Activated CD8-positive, alpha-beta T cell treated with anti-CD3 and anti-CD28 coated beads for 36 hours (primary cell): ENCODE measurements around the gene INPP5D. TPM values are rescaled to one million over a fixed set of nuclear protein-coding genes. Genes with fewer than 3 reads are reported as not detected.
A peak's percentile ranks its signal among the peaks of the same experiment; 100 is the strongest.

Experiments used
- ATAC-seq: fragments of 200-7000 bp; cut with Tn5 transposase; one replicate; pipeline ENCODE4 v1.10.0; 2021; ENCODE audit warnings: mild to moderate bottlenecking, moderate library complexity
- CTCF ChIA-PET: fragments of 350-600 bp; sonication (Branson Sonifier 250); formaldehyde crosslinking; loops from one replicate; lab custom pipeline; 2021; ENCODE audit warnings: antibody characterized with exemption; lab: Charles Lee
- POLR2A ChIA-PET: fragments of 350-600 bp; sonication (Branson Sonifier 250); formaldehyde crosslinking; loops from one replicate; lab custom pipeline; 2021; ENCODE audit warnings: antibody characterized with exemption; lab: Charles Lee
- DNase-seq: peaks from one replicate; pipeline ENCODE4 v3.0.0-alpha.2; 2020
- H3K27ac Mint-ChIP-seq: one replicate; pipeline ENCODE4 v1.8.0; 2021; ENCODE audit warnings: mild to moderate bottlenecking, mixed read lengths
- H3K27me3 Mint-ChIP-seq: one replicate; pipeline ENCODE4 v1.8.0; 2021; ENCODE audit warnings: mixed read lengths
- H3K36me3 Mint-ChIP-seq: one replicate; pipeline ENCODE4 v1.8.0; 2021; ENCODE audit warnings: low read depth, mixed read lengths
- H3K4me1 Mint-ChIP-seq: one replicate; pipeline ENCODE4 v1.8.0; 2021; ENCODE audit warnings: low read depth, mixed read lengths
- H3K4me3 Mint-ChIP-seq: one replicate; pipeline ENCODE4 v1.8.0; 2021; ENCODE audit warnings: mild to moderate bottlenecking, moderate library complexity, mixed read lengths
- H3K9me3 Mint-ChIP-seq: one replicate; pipeline ENCODE4 v1.8.0; 2021; ENCODE audit warnings: mixed read lengths
- intact Hi-C: fragments of 100-400 bp; cut with micrococcal nuclease; formaldehyde crosslinking; loops from one replicate; pipeline ENCODE4 v1.10.0; 2022
- total RNA-seq, 2 experiments: library from RNA; stranded (reverse); gene quantifications; one replicate each; pipeline ENCODE4 v1.2.3, GENCODE V29; 2021
- TF ChIP-seq, protein P1 (sequence below): fragments of 200-600 bp; IDR thresholded peaks from one replicate; pipeline ENCODE4 v1.8.0; 2022; ENCODE audit warnings: antibody characterized with exemption, mild to moderate bottlenecking

Gene INPP5D
- total RNA-seq, 2 experiments from 2014 or later = 38.6 to 40.2 TPM

DNA sequence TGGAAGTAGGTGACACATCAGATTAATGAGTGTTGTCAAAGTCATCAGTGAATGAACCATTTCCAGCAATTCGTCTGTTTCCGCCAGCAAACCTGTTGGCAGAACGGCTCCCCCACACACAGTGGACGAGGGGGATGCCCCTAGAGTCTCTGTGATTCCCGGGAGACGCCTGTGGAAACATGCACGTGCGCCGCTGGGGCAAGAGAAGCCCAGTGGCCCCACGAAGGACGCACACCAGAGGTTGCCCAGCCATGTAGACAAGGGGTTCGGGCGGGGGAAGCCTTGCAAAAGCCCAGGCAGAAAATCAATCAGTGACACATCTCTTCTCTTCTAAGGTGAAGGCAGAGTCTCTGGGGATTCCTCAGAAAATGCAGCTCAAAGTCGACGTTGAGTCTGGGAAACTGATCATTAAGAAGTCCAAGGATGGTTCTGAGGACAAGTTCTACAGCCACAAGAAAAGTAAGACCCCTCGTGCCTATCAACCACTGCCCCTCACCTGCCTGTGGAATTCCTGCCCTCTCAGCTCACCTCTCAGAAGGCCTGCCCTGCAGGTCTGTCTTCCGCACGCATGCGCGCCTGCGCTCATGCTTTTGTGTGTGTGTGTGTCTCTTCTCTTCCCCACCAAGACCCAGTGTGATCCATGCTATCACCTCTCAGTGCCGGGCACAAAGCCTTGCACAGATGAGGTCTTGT is 87.1 kb downstream of the INPP5D start:
- intact Hi-C loops = no loop called here
- CTCF ChIA-PET = no interaction called here
- TF ChIP-seq, protein P1, sequence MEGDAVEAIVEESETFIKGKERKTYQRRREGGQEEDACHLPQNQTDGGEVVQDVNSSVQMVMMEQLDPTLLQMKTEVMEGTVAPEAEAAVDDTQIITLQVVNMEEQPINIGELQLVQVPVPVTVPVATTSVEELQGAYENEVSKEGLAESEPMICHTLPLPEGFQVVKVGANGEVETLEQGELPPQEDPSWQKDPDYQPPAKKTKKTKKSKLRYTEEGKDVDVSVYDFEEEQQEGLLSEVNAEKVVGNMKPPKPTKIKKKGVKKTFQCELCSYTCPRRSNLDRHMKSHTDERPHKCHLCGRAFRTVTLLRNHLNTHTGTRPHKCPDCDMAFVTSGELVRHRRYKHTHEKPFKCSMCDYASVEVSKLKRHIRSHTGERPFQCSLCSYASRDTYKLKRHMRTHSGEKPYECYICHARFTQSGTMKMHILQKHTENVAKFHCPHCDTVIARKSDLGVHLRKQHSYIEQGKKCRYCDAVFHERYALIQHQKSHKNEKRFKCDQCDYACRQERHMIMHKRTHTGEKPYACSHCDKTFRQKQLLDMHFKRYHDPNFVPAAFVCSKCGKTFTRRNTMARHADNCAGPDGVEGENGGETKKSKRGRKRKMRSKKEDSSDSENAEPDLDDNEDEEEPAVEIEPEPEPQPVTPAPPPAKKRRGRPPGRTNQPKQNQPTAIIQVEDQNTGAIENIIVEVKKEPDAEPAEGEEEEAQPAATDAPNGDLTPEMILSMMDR = no peak
- Mint-ChIP-seq H3K27me3 (no peaks in the 10 kb centered on the region), H3K27ac (no peak overlapping the region), H3K4me3 (no peak overlapping the region), H3K36me3 (peaks cover 59% of the 10 kb centered on the region), H3K9me3 (no peaks in the 10 kb centered on the region), H3K4me1 (peaks cover 13% of the 10 kb centered on the region)
- DNase-seq (no peak), ATAC-seq (no peak)
- POLR2A ChIA-PET = interaction anchor here (0.7 to 1.0 kb wide), 2 partner anchors 12 to 211 kb away, joined by 3 read pairs; no protein-coding TSS in a partner anchor

DNA sequence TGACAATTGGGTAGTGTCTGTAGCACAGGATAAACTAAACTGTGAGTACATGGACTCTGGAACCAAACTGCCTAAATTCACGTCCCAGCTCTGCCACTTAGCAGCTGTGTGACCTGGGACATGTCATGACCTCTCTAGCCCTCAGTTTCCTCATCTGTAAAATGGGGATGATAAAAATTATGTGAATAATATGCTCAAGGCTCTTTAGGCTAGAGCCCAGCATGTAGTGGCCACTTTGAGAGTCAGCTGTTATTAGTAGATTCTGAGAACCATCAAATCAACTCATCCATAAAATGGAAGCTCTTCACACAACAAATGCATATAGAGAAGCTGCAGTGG is 87.7 kb downstream of the INPP5D start:
- ATAC-seq (no peak), DNase-seq (no peak)
- TF ChIP-seq, protein P1 = no peak
- no peak overlapping the region for H3K27ac Mint-ChIP-seq
- H3K27me3 Mint-ChIP-seq = no peaks in the 10 kb centered on the region
- H3K36me3 Mint-ChIP-seq = peaks cover 58% of the 10 kb centered on the region
- no peaks in the 10 kb centered on the region for H3K9me3 Mint-ChIP-seq
- H3K4me3 Mint-ChIP-seq = no peak overlapping the region
- intact Hi-C loops = no loop called here
- POLR2A ChIA-PET = interaction anchor here (1.0 kb wide), 1 partner anchor 13 kb away, joined by 3 read pairs; no protein-coding TSS in a partner anchor
- H3K4me1 Mint-ChIP-seq = peaks cover 8% of the 10 kb centered on the region
- CTCF ChIA-PET = interaction anchor here (0.7 kb wide), 1 partner anchor 94 kb away, joined by 3 read pairs; no protein-coding TSS in a partner anchor

DNA sequence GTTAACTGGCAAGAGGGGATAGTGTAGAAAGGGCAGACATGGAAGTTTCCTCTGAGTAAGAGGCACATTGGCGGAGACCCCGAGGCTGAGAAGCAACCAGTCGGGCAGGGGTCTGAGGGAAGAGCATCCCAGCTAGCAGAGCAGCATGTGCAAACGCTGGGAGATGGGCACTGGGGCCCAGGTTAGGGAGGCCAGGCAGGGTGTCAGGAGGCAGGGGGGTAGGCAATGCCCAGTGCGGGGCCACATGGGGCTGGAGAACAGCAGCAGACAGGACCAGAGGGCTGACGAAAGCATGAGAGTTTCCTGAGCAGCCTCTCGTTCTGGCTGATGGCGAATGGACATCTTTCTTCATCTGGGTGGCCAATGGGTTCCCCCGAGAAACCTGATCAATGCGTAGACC is 88.2 kb downstream of the INPP5D start:
- H3K27ac Mint-ChIP-seq = no peak overlapping the region
- intact Hi-C loops = no loop called here
- no peak overlapping the region for H3K4me3 Mint-ChIP-seq
- H3K4me1 Mint-ChIP-seq = peaks cover 5% of the 10 kb centered on the region
- TF ChIP-seq, protein P1 = no peak
- DNase-seq (no peak), ATAC-seq (no peak)
- H3K27me3 Mint-ChIP-seq = no peaks in the 10 kb centered on the region
- ChIA-PET POLR2A (interaction anchor here (1.0 kb wide), 1 partner anchor 13 kb away, joined by 3 read pairs; no protein-coding TSS in a partner anchor), CTCF (interaction anchor here (0.7 kb wide), 1 partner anchor 95 kb away, joined by 3 read pairs; no protein-coding TSS in a partner anchor)
- peaks cover 57% of the 10 kb centered on the region for H3K36me3 Mint-ChIP-seq
- H3K9me3 Mint-ChIP-seq = no peaks in the 10 kb centered on the region

- H3K4me1 Mint-ChIP-seq = peaks cover 4% of the 10 kb centered on the region
- intact Hi-C loops = no loop called here
- ATAC-seq = no peak
- no peak for DNase-seq
- H3K4me3 Mint-ChIP-seq = no peak overlapping the region
- ChIA-PET CTCF (no interaction called here), POLR2A (interaction anchor here (0.9 to 1.7 kb wide), 2 partner anchors 10 to 115 kb away, joined by 3 to 5 read pairs; no protein-coding TSS in a partner anchor)
- TF ChIP-seq, protein P1 = no peak
- no peaks in the 10 kb centered on the region for H3K27me3 Mint-ChIP-seq
- no peak overlapping the region for H3K27ac Mint-ChIP-seq
- peaks cover 41% of the 10 kb centered on the region for H3K36me3 Mint-ChIP-seq
- no peaks in the 10 kb centered on the region for H3K9me3 Mint-ChIP-seq
Observed at GRCh38 chr2:233152541-233152940, 92.4 kb downstream of the INPP5D start.

DNA sequence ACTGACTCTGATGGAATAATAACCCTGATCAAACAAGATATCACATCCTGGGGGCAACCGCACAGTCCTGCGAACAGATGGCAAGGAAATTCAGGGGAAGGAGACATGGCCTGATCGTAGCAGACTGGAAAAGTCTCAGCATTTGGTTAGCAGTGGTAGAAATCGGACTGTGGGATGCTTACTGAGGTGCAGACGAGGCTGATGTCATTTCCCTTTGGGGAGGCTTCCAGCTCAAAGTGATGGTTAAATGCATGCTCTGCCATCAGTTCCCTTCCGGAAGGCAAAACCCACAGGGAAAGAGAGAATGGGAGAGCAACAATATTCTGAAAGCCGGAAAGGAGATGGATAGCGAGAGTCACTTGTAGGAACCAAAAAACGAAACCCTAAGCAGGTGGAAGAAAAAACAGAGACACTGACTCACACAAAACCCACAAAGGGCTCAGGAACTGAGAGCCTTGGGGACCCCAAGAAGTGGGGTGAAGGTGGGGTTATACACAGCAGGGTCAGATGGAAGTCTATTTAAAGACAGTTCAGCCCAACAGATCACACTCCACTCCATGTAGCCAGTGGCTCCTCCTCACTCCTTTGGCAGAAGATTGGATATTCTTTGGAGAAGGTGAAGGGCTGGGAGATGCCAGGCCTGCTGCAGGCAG is 93.1 kb downstream of the INPP5D start:
- ChIA-PET CTCF (no interaction called here), POLR2A (interaction anchor here (0.9 kb wide), 1 partner anchor 114 kb away, joined by 3 read pairs; no protein-coding TSS in a partner anchor)
- H3K27me3 Mint-ChIP-seq = no peaks in the 10 kb centered on the region
- intact Hi-C loops = no loop called here
- H3K9me3 Mint-ChIP-seq = no peaks in the 10 kb centered on the region
- DNase-seq = no peak
- no peak overlapping the region for H3K4me3 Mint-ChIP-seq
- TF ChIP-seq, protein P1 = no peak
- H3K36me3 Mint-ChIP-seq = peaks cover 41% of the 10 kb centered on the region
- ATAC-seq = no peak
- peaks cover 4% of the 10 kb centered on the region for H3K4me1 Mint-ChIP-seq
- H3K27ac Mint-ChIP-seq = peak overlapping the region; percentile 73
